Esophagus squamous epithelium (tissue), 5 donors: ENCODE results near the gene LRRTM2. TPM values are rescaled to one million over a fixed set of nuclear protein-coding genes. Genes with fewer than 3 reads are reported as not detected.

Experiments
- DNase-seq: peaks from one replicate; lab custom pipeline; 2025; lab: John Stamatoyannopoulos, UW
- H3K27ac ChIP-seq, 4 donors: fragments of 200-600 bp; sonication (generic); one replicate each; pipeline ENCODE4 v1.5.1; 2016 to 2019; ENCODE audit warnings: mild to moderate bottlenecking in 1 of 4
- H3K27me3 ChIP-seq, 4 donors: fragments of 200-600 bp; sonication (generic); 1 replicate in 3 of 4; 2 replicates in 1 of 4; pipeline versions ENCODE4 v1.5.1 to v1.6.0; 2017 to 2021; ENCODE audit warnings: antibody characterized with exemption in 1 of 4
- H3K36me3 ChIP-seq, 3 donors: fragments of 200-600 bp; sonication (generic); one replicate each; pipeline ENCODE4 v1.5.1; 2016 to 2019
- H3K4me1 ChIP-seq, 3 donors: fragments of 200-600 bp; sonication (generic); one replicate each; pipeline ENCODE4 v1.5.1; 2017 to 2019
- H3K4me3 ChIP-seq, 4 donors: fragments of 200-600 bp; sonication (generic); 1 replicate in 3 of 4; 2 replicates in 1 of 4; pipeline ENCODE4 v1.5.1; 2016 to 2019; ENCODE audit warnings: mild to moderate bottlenecking in 2 of 4, moderate library complexity in 1 of 4
- H3K9me3 ChIP-seq, 3 donors: fragments of 200-600 bp; sonication (generic); one replicate each; pipeline ENCODE4 v1.5.1; 2016 to 2019
- CTCF ChIP-seq, 6 experiments: fragments of 450-650 bp in 4 of 6; fragments of 200-600 bp in 2 of 6; sonication (generic) in 2 of 6; IDR thresholded peaks; one replicate each; pipeline ENCODE4 v1.5.1; 2016 to 2019; ENCODE audit warnings: antibody characterized with exemption in 6 of 6, mild to moderate bottlenecking in 4 of 6, moderate library complexity in 4 of 6
- POLR2A ChIP-seq, 4 donors: fragments of 450-650 bp; IDR thresholded peaks; one replicate each; pipeline ENCODE4 v1.6.1; 2017; ENCODE audit warnings: antibody characterized with exemption in 4 of 4, mild to moderate bottlenecking in 4 of 4, moderate library complexity in 3 of 4
- WGBS, 2 donors: methylation state at CpG; one replicate each; pipeline ENCODE4 v1.1.5; 2018; 5-methylcytosine and 5-hydroxymethylcytosine counted together
- intact Hi-C: fragments of 100-400 bp; cut with DNase I; formaldehyde crosslinking; loops from one replicate; pipeline ENCODE4 v1.15.0; 2022
- total RNA-seq, 4 donors: library from RNA; depleted of rRNA; stranded (reverse); fragments of >200 nt; gene quantifications; one replicate each; pipeline ENCODE4 v1.1.0, GENCODE V29; 2016
- donor health status: DM: yes; HTN: yes; CAD: no.

LRRTM2 gene
- total RNA-seq, 4 donors from 2014 or later, result 0.04 to 3.1 (median 0.19) TPM; not detected in 1

GRCh38 chr5:138875946-138876345, 811 bp upstream of the LRRTM2 start:
- no peak for DNase-seq
- intact Hi-C loops, result no loop called here
- Histone ChIP-seq H3K4me3 (no peak overlapping the region), H3K4me1 (peaks cover 16 to 72% (median 36%) of the 10 kb centered on the region in 3 donors), H3K27me3 (no peaks in the 10 kb centered on the region), H3K27ac (no peak overlapping the region), H3K9me3 (no peaks in the 10 kb centered on the region), H3K36me3 (peaks cover 0 to 6% (median 0%) of the 10 kb centered on the region in 3 donors)
- TF ChIP-seq POLR2A (IDR thresholded peaks at IDR 0.05), result no peak
- no peak for TF ChIP-seq CTCF (IDR thresholded peaks at IDR 0.05)
- 61 to 78% methylated on average over 3 of the region's 3 CpGs for WGBS, 2 donors

- TF ChIP-seq CTCF (IDR thresholded peaks at IDR 0.05) (no peak), POLR2A (IDR thresholded peaks at IDR 0.05) (no peak)
- Histone ChIP-seq H3K4me3 (peak overlapping the region in 2 of 4 donors; percentile 16 to 18), H3K4me1 (peaks cover 20 to 76% (median 40%) of the 10 kb centered on the region in 3 donors), H3K27me3 (no peaks in the 10 kb centered on the region), H3K36me3 (peaks cover 0 to 6% (median 0%) of the 10 kb centered on the region in 3 donors), H3K9me3 (no peaks in the 10 kb centered on the region), H3K27ac (peak overlapping the region in 1 of 4 donors; percentile 3)
- intact Hi-C loops, result no loop called here
- WGBS, 2 donors, result 32 to 46% methylated on average over 2 of the region's 2 CpGs
- DNase-seq, result no peak
These were observed 379 bp upstream of the LRRTM2 start for GRCh38 chr5:138875552-138875875.

- DNase-seq, result no peak
- intact Hi-C loops, result no loop called here
- no peaks in the 10 kb centered on the region for H3K27me3 ChIP-seq
- H3K4me3 ChIP-seq, result peak overlapping the region in 1 of 4 donors; percentile 16
- WGBS, 2 donors, result 25 to 66% methylated on average over 6 of the region's 6 CpGs
- no peak overlapping the region for H3K27ac ChIP-seq
- no peaks in the 10 kb centered on the region for H3K9me3 ChIP-seq
- peaks cover 22 to 88% (median 44%) of the 10 kb centered on the region in 3 donors for H3K4me1 ChIP-seq
- no peaks in the 10 kb centered on the region for H3K36me3 ChIP-seq
- TF ChIP-seq POLR2A (IDR thresholded peaks at IDR 0.05) (no peak), CTCF (IDR thresholded peaks at IDR 0.05) (no peak)
These were observed 894 bp downstream of the LRRTM2 start for GRCh38 chr5:138874241-138874640.

- Histone ChIP-seq H3K4me1 (peaks cover 22 to 88% (median 43%) of the 10 kb centered on the region in 3 donors), H3K27ac (no peak overlapping the region), H3K27me3 (no peaks in the 10 kb centered on the region), H3K9me3 (no peaks in the 10 kb centered on the region), H3K4me3 (no peak overlapping the region), H3K36me3 (no peaks in the 10 kb centered on the region)
- intact Hi-C loops, result no loop called here
- TF ChIP-seq CTCF (IDR thresholded peaks at IDR 0.05), result no peak
- no peak for TF ChIP-seq POLR2A (IDR thresholded peaks at IDR 0.05)
- no peak for DNase-seq
- WGBS, 2 donors, result 52 to 57% methylated on average over 16 of the region's 17 CpGs
These were observed 1.5 kb downstream of the LRRTM2 start for GRCh38 chr5:138873466-138874221.

- Histone ChIP-seq H3K27me3 (no peaks in the 10 kb centered on the region), H3K36me3 (peaks cover 0 to 6% (median 0%) of the 10 kb centered on the region in 3 donors), H3K4me3 (no peak overlapping the region), H3K27ac (no peak overlapping the region), H3K4me1 (peaks cover 22 to 81% (median 41%) of the 10 kb centered on the region in 3 donors), H3K9me3 (no peaks in the 10 kb centered on the region)
- DNase-seq, result no peak
- WGBS, 2 donors, result 72 to 74% methylated on average over 6 of the region's 6 CpGs
- TF ChIP-seq CTCF (IDR thresholded peaks at IDR 0.05) (no peak), POLR2A (IDR thresholded peaks at IDR 0.05) (no peak)
- intact Hi-C loops, result no loop called here
These were observed 2.2 kb downstream of the LRRTM2 start for GRCh38 chr5:138872841-138873465.
